ENCODE data around the gene HNF1B.

DNA sequence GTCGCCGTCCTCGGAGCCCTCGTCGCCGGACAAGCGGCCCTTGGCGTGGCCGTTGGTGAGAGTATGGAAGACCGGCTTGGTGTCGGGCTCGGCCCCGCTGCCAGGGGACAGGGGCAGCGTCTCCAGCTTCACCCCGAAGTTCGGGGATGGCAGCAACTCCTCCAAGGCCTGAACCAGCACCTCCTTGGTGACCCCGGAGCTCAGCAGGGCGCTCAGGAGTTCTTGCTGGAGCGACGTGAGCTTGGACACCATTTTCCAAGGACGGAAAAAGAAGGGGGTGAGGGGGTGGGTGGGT, 279 bp downstream of the HNF1B start:
- TF ChIP-seq TARDBP (IDR thresholded peaks at IDR 0.05) = no peak
- TF ChIP-seq FOXM1 (IDR thresholded peaks at IDR 0.05; ENCODE audit: borderline replicate concordance) = no peak
- no peak for TF ChIP-seq CTBP1 (IDR thresholded peaks at IDR 0.05; ENCODE audit: borderline replicate concordance)
- no peak for TF ChIP-seq LEF1 (IDR thresholded peaks at IDR 0.05; ENCODE audit: borderline replicate concordance)
- TF ChIP-seq BHLHE40 (IDR thresholded peaks at IDR 0.05; ENCODE audit: borderline replicate concordance) = no peak

All from HEK293T (cell line).